ENCODE data around the gene IGF2BP2.
"Not testable (repeated sequence)": the region's sequence is repeated elsewhere in the genome, so short reads cannot be mapped to it uniquely, and the experiment has no call there.

IGF2BP2 gene

DNA sequence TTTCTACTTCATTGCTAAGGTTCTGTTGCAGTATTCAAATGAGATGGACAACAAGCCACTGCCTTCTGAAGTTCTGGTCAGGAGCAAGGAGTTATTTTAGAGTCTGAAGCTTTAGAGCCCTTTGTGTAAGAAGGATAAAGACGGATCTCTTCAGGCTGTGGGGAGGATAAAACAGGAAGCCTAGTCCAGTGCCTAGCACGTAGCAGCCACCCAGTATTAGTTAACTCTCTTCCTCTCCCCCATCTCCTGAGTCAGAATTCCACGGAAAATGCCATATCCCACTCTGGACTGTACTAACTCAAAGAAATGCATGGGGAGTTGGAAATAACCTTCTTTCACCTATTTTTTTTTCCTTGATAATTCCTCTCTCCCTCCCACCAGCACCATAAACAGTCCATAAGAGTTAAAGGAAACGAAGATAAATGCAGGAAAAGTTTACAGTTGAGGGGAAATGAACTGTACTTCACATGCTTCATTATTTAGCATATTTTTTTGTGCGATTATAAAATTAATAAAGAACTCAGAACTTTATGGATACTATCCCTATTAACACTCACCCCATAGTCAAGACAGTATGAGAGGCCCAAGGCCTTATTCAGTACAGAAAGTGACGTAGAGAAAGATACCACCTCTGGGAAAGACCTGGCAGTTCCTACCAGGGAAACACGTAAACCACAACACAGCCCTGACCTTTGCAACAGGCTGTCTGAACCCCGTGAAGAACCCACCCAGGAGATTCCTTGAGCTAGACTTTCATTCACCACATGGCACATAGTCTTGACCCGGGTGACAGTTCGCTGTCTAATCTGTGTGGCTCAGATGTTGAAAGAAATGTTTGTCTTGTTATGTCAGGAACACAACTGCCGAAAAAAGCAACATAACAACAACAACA, 9.2 kb downstream of the IGF2BP2 start:
- FAIRE-seq (no peak), DNase-seq (ENCODE audit: insufficient read length, low spot score) (no peak)
- no peak for TF ChIP-seq POLR2A (IDR thresholded peaks at IDR 0.05; ENCODE audit: low read depth, low read length)
- no peak for TF ChIP-seq POU2F2 (IDR thresholded peaks at IDR 0.05; ENCODE audit: low read depth, low read length)
- no peak for TF ChIP-seq SPI1 (IDR thresholded peaks at IDR 0.05; ENCODE audit: low read depth, low read length)
- TF ChIP-seq POLR2AphosphoS5 (IDR thresholded peaks at IDR 0.05; ENCODE audit: low read depth, low read length) = no peak
- no peak for TF ChIP-seq PAX5 (IDR thresholded peaks at IDR 0.05; ENCODE audit: insufficient read depth, low read length, severe bottlenecking)
- no peak for TF ChIP-seq TAF1 (IDR thresholded peaks at IDR 0.05; ENCODE audit: low read depth, low read length)

DNA sequence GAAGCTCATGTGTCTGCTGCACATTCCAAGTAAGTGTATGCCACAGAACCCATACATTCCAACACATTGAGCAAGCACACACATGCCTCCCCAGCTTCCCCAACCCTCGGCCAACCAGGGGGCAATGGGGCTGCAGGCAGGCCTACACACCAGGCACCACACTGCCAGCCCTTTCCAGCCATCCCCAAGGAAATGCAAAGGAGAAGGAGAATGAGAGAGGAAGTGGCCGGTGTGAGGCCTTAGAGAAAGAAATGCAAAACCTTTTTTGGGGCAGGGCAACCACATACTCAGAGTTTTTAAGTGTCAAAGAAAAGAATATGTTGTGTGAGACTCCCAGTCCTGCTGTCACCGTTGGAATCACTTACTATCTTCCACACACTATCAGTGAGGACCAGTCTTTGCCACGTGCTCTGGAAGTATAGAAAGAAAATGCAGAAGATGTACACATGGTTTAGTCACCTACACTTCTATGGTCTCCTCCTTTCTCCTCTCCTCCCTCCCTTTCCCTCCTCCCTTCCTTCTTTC, 11.1 kb downstream of the IGF2BP2 start:
- DNase-seq (ENCODE audit: insufficient read length, low spot score) = no peak
- TF ChIP-seq SPI1 (IDR thresholded peaks at IDR 0.05; ENCODE audit: low read depth, low read length) = peak; percentile 17; the same call in 1 of the 2 replicates
- TF ChIP-seq POLR2AphosphoS5 (IDR thresholded peaks at IDR 0.05; ENCODE audit: low read depth, low read length) = no peak
- FAIRE-seq = no peak

DNA sequence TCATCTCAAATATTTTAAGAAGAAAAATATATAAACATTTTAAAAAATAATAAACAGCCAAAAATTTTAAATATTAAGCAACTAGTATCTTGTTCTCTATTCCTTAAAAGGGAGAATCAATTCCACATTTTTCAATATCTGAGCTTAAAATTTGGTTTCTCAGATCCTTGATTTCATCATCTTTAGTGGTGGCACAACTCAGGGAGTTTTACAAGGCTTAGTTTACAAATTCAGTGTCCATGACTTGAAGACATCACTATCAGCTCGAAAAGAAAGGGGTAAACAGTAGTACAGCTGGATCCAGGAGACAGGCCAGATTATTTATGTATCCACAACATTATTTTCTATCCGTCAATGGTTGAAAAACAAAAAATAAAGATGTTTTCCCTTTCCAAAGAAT, 11.6 kb downstream of the IGF2BP2 start:
- DNase-seq (ENCODE audit: insufficient read length, low spot score) (no peak), FAIRE-seq (no peak)
- TF ChIP-seq SPI1 (IDR thresholded peaks at IDR 0.05; ENCODE audit: low read depth, low read length) (no peak), POLR2AphosphoS5 (IDR thresholded peaks at IDR 0.05; ENCODE audit: low read depth, low read length) (no peak), POLR2A (IDR thresholded peaks at IDR 0.05; ENCODE audit: low read depth, low read length) (no peak), TAF1 (IDR thresholded peaks at IDR 0.05; ENCODE audit: low read depth, low read length) (no peak), PAX5 (IDR thresholded peaks at IDR 0.05; ENCODE audit: insufficient read depth, low read length, severe bottlenecking) (no peak), POU2F2 (IDR thresholded peaks at IDR 0.05; ENCODE audit: low read depth, low read length) (no peak)

DNA sequence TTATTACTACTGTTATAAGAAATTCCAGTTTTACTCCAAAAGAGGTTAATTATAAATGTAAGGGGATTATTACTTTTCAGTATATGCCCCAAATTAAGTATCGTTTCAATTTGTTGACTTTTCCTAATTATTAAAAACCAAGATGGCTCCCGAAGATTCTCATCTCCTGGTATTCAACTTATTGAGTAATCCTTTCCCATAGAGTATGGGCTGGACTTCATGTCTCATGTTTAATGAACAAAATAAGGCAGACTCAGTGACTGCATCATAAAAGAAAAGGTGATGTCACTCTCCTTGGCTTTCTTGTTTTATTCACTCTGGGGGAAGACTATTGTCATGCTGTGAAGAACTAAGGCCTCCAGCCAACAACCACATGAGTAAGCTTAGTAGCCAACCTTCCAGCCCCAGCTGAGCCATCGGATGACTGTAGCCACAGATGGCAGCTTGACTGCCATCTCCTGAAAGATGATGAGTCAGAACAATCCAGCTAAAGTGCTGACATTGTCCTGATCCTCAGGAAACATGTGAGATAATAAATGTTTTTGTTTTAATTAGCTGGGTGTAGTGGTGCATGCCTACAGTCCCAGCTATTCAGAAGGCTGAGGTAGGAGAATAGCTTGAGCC, 17.3 kb downstream of the IGF2BP2 start:
- no peak for FAIRE-seq
- TF ChIP-seq PAX5 (IDR thresholded peaks at IDR 0.05; ENCODE audit: insufficient read depth, low read length, severe bottlenecking) (no peak), TAF1 (IDR thresholded peaks at IDR 0.05; ENCODE audit: low read depth, low read length) (no peak), SPI1 (IDR thresholded peaks at IDR 0.05; ENCODE audit: low read depth, low read length) (no peak), POLR2A (IDR thresholded peaks at IDR 0.05; ENCODE audit: low read depth, low read length) (no peak), POU2F2 (IDR thresholded peaks at IDR 0.05; ENCODE audit: low read depth, low read length) (no peak), POLR2AphosphoS5 (IDR thresholded peaks at IDR 0.05; ENCODE audit: low read depth, low read length) (no peak)
- DNase-seq (ENCODE audit: insufficient read length, low spot score) = no peak

DNA sequence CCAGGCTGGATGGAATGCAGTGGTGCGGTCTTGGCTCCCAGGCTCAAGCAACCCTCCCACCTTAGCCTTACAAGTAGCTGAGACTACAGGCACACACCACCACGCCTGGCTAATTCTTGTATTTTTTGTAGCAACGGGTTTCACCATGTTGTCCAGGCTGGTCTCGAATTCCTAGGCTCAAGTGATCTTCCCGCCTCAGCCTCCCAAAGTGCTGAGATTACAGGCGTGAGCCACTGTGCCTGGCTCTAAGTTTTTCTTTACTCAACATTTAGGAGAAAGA, 26.1 kb downstream of the IGF2BP2 start:
- FAIRE-seq = not testable (repeated sequence)

DNA sequence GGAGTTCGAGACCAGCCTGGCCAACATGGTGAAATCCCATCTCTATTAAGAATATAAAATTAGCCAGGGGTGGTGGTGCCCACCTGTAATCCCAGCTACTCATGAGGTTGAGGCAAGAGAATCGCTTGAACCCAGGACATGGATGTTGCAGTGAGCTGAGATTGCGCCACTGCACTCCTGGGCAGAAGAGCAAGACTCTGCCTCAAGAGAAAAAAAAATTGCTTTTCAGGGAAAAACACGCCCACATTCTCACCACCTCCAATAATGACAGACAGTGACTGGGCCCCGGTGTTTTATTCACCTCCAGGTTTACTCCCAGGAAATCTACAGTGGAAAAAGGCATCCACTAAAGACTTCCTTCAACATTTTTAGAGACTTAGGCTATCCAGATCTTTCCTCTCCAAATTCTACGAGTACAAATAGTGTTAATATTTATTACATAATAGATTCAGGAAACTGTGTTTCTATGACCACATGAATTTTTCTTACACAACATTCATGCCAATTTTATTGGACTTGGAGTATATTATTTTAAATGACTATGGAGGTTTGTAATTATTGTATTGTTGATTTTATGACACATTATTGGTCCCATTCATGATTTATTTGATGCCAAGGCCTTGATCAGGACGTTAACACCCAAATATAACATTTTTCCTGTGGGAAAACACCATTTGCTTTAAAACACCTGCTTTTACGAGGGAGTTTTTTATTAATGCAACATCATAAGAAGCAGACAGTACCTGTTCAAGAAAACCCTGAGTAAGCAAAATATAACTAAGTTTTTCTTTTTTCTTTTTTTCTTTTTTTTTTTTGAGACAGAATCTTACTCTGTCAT, 26.6 kb downstream of the IGF2BP2 start:
- FAIRE-seq (no peak), DNase-seq (ENCODE audit: insufficient read length, low spot score) (no peak)
- no peak for TF ChIP-seq SPI1 (IDR thresholded peaks at IDR 0.05; ENCODE audit: low read depth, low read length)
- no peak for TF ChIP-seq PAX5 (IDR thresholded peaks at IDR 0.05; ENCODE audit: insufficient read depth, low read length, severe bottlenecking)
- no peak for TF ChIP-seq POLR2A (IDR thresholded peaks at IDR 0.05; ENCODE audit: low read depth, low read length)
- TF ChIP-seq POLR2AphosphoS5 (IDR thresholded peaks at IDR 0.05; ENCODE audit: low read depth, low read length) = no peak
- TF ChIP-seq TAF1 (IDR thresholded peaks at IDR 0.05; ENCODE audit: low read depth, low read length) = no peak
- no peak for TF ChIP-seq POU2F2 (IDR thresholded peaks at IDR 0.05; ENCODE audit: low read depth, low read length)

More for the DNA sequence above, 26.1 kb downstream of the IGF2BP2 start:
- DNase-seq (ENCODE audit: insufficient read length, low spot score) = not testable (repeated sequence)

DNA sequence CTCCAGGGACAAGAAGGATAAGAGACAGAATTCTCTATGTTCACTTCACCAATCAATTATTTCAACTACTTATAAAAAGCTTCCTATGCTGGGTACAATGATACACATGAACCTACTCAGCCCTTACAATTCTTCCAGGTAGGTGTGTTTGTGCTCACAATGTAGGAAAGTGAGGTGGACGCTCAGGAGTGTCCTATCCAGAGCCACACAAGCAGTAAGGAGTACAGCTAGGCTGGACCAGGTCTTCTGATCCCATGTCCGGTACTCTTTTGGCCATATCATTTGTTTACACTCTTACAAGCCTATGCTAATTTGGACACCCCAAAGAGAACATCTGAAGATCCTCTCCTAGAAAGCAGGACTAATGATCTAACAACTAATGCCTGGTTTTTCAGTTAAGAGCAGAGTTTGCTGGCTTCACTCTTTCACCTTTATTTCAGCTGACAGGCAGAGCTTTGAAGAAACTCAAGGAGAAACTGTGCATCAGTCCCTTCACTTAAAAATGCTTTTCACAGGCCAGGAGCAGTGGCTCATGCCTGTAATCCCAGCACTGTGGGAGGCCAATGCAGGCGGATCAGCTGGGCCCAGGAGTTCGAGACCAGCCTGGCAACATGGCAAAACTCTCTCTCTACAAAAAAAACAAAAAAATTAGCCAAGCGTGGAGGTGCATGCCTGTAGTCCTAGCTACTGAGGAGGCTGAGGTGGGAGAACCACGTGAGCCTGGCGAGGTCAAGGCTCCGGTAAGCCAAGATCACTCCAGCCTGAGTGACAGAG, 27.5 kb downstream of the IGF2BP2 start:
- TF ChIP-seq POLR2AphosphoS5 (IDR thresholded peaks at IDR 0.05; ENCODE audit: low read depth, low read length) = no peak
- TF ChIP-seq PAX5 (IDR thresholded peaks at IDR 0.05; ENCODE audit: insufficient read depth, low read length, severe bottlenecking) = no peak
- no peak for TF ChIP-seq POLR2A (IDR thresholded peaks at IDR 0.05; ENCODE audit: low read depth, low read length)
- DNase-seq (ENCODE audit: insufficient read length, low spot score) = no peak
- FAIRE-seq = no peak

DNA sequence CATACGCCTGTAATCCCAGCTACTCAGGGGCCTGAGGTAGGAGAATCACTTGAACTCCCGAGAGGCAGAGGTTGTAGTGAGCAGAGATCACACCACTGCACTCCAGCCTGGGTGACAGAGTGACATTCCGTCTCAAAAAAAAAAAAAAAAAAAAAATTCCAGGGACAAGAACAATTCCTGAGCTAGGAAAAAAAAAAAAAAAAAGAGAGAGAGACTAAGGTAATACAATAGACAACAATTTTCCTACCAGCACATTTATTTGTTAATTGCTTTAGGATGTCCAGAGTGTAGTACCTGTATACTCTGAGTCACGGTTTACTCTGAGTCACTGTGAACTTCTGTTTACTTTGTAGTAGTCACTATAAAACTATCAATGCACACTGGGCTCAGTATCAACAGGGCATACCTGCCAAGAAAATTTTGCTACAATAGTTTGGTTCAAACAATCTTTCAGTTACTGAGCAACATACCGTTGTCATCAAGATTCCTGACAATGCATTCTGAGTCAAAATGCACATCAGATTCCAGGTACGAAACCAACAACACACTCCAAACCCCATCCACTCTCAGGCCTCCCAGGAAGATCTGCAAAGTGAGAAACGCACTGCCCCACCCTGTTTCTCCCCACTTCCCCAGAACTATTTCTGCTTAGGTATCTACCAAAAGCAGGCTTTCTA, 28.3 kb downstream of the IGF2BP2 start:
- TF ChIP-seq SPI1 (IDR thresholded peaks at IDR 0.05; ENCODE audit: low read depth, low read length) (no peak), PAX5 (IDR thresholded peaks at IDR 0.05; ENCODE audit: insufficient read depth, low read length, severe bottlenecking) (no peak), TAF1 (IDR thresholded peaks at IDR 0.05; ENCODE audit: low read depth, low read length) (no peak), POU2F2 (IDR thresholded peaks at IDR 0.05; ENCODE audit: low read depth, low read length) (no peak), POLR2A (IDR thresholded peaks at IDR 0.05; ENCODE audit: low read depth, low read length) (no peak), POLR2AphosphoS5 (IDR thresholded peaks at IDR 0.05; ENCODE audit: low read depth, low read length) (no peak)
- no peak for FAIRE-seq
- DNase-seq (ENCODE audit: insufficient read length, low spot score) = no peak

All from GM12891 (cell line).